ENCODE results near the gene DLGAP4. TPM values are rescaled to one million over a fixed set of nuclear protein-coding genes. Genes with fewer than 3 reads are reported as not detected.

Gene DLGAP4
- polyA plus RNA-seq, 1 of the 3 experiments (the other 2 are of a cell fraction): 31.2 TPM

GRCh38 chr20:36334281-36335205 is 28.4 kb downstream of the DLGAP4 start:
- H3K27me3 ChIP-seq (ENCODE audit: insufficient read depth): no peaks in the 10 kb centered on the region; the same call in 1 of the 2 replicates
- H3K27ac ChIP-seq (ENCODE audit: low read depth in 2 of 2, low read length in 1 of 2): no peak overlapping the region
- no peak overlapping the region for H3K4me2 ChIP-seq
- WGBS (ENCODE audit: low lambda C conversion rate): 42% methylated on average over 13 of the region's 20 CpGs
- TF ChIP-seq CTCF (IDR thresholded peaks at IDR 0.05) (no peak), TCF12 (IDR thresholded peaks at IDR 0.05) (no peak), SIN3A (IDR thresholded peaks at IDR 0.05; ENCODE audit: borderline replicate concordance, low read depth, low read length) (no peak), PBX3 (IDR thresholded peaks at IDR 0.05) (no peak), CHD2 (IDR thresholded peaks at IDR 0.05; ENCODE audit: low read length, partially characterized antibody) (no peak), SMC3 (IDR thresholded peaks at IDR 0.05; ENCODE audit: low read depth, low read length) (no peak), NRF1 (IDR thresholded peaks at IDR 0.05; ENCODE audit: low read depth, low read length) (no peak), EZH2phosphoT487 (IDR thresholded peaks at IDR 0.05; ENCODE audit: borderline replicate concordance, low read depth) (no peak), JUND (IDR thresholded peaks at IDR 0.05) (no peak), FOXJ3 (CRISPR knock-in tag; IDR thresholded peaks at IDR 0.05) (no peak), POLR2AphosphoS5 (IDR thresholded peaks at IDR 0.05; ENCODE audit: low read depth, low read length) (no peak), FOSL2 (IDR thresholded peaks at IDR 0.05; ENCODE audit: borderline replicate concordance, low read depth) (no peak)
- TF ChIP-seq, protein P1, sequence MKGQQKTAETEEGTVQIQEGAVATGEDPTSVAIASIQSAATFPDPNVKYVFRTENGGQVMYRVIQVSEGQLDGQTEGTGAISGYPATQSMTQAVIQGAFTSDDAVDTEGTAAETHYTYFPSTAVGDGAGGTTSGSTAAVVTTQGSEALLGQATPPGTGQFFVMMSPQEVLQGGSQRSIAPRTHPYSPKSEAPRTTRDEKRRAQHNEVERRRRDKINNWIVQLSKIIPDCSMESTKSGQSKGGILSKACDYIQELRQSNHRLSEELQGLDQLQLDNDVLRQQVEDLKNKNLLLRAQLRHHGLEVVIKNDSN (IDR thresholded peaks at IDR 0.05; ENCODE audit: borderline replicate concordance, low read depth): no peak
- no peak for DNase-seq
- H3K79me2 ChIP-seq (ENCODE audit: insufficient read depth): no peaks in the 10 kb centered on the region
- H3K9me3 ChIP-seq: no peaks in the 10 kb centered on the region
- no peak overlapping the region for H3K9ac ChIP-seq
- POLR2A ChIA-PET: no interaction called here
- no peaks in the 10 kb centered on the region for H4K20me1 ChIP-seq (ENCODE audit: insufficient read depth)
- H3K9me2 ChIP-seq: no peaks in the 10 kb centered on the region
- no peak overlapping the region for H3K4me3 ChIP-seq (ENCODE audit: low read depth in 2 of 2, low read length in 1 of 2)
- H3K4me1 ChIP-seq (ENCODE audit: control insufficient read depth in 1 of 2, insufficient read depth in 2 of 2, low read depth in 1 of 2, low read length in 1 of 2): peaks cover 0 to 15% of the 10 kb centered on the region in 2 experiments; a peak in 1 of 4 replicates
- no peaks in the 10 kb centered on the region for H3F3A ChIP-seq (replicated peaks; ENCODE audit: insufficient read depth)
- no peak overlapping the region for H2AFZ ChIP-seq (ENCODE audit: low read depth)
- CTCF ChIA-PET: interaction anchor here (0.8 to 1.3 kb wide), 5 partner anchors 8 to 159 kb away, joined by 3 to 4 read pairs (median 3); no protein-coding TSS in a partner anchor
- H3K36me3 ChIP-seq (replicated peaks in 1 of 2; ENCODE audit: control insufficient read depth in 1 of 2, insufficient read depth in 2 of 2, low read length in 1 of 2): no peaks in the 10 kb centered on the region

Data from SK-N-SH (cell line).